ENCODE data around the gene MB.

Gene MB

DNA sequence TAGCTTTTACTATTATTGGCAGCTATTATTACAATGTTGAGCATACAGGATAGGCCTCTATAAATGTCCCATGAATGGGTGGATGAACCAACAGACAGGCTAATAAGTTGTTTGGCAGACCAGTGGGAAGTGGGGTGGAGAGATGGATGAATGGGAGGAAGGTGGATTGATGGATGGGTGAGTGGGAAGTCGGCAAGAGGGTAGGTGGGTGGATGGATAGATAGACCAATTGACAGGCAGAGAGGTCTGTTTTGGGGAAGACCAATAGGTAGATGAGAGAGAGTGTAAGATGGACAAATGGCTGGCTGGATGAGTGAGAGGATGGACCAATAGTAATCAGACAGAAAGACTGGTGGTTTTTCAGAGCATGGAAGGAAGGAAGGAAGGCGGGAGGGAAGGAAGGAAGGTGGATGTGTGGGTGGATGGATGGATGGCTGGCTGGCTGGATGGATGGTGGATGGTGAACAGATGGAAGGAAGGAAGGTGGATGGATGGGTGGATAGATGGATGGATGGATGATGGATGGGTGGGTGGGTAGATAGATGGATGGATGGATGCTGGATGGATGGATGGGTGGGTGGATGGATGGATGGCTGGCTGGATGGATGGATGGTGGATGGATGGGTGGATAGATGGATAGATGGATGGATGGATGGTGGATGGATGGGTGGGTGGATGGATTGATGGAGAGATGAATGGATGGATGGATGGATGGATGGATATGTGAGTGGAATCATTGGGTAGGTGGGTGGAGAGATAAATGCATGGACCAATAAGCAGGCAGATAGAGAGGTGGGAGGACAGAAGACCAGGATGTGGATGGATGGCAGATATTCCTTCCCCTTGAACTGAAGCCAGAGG lies 39.1 kb downstream of the MB start:
- DNase-seq (ENCODE audit: low read depth in 2 of 3, low spot score in 1 of 3): no peak

DNA sequence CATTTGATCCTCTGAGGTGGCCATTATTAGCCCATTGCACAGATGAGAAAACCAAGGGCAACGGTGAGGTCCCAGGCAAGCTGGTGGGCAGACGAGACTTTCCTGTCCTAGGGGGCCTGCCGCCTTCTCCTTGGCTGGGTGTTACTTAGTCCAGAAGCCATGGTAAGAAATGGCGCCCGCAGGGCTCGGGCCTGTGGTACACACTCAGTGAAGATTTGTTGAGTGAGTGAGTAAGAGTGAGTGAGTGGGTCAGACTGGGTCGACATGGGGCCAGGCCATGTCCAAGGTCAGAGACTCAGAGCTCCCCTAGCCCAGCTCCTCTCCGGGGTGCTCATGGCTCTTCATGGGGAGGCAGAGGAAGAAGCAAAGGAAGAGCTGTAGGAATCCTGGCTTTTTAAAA lies 40.5 kb downstream of the MB start:
- no peak for DNase-seq (ENCODE audit: low read depth in 2 of 3, low spot score in 1 of 3)

GRCh38 chr22:35575116-35575748 lies 41.9 kb downstream of the MB start:
- DNase-seq (ENCODE audit: low read depth in 2 of 3, low spot score in 1 of 3): no peak

- DNase-seq (ENCODE audit: low read depth in 2 of 3, low spot score in 1 of 3): no peak
These were observed 44.6 kb downstream of the MB start for GRCh38 chr22:35572556-35572955.

DNA sequence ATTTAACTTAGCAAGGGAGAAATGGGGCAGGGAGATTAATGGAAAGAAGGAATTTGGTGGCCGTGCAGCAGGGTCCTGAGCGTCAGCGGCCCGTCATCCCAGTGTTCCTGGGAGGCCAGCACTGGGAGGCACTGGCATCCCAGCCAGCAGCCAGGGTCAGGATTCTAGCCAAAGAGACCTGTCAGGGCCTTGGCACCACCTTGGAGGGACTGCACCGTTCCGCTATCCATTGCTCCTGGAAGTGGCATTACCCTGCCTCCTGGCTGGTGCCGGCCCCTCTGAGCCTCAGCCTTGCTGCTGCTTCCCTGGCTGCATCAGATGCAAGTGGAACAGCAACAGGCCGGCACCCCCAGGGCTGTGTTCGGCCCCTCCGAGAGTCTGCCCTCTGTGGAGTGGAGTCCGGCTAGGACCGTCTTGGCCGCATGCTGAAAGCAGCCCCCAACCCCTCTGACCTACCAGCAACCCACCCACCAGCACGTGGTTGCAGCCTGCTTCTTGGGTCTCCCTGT lies 46.4 kb downstream of the MB start:
- DNase-seq (ENCODE audit: low read depth in 2 of 3, low spot score in 1 of 3): no peak

DNA sequence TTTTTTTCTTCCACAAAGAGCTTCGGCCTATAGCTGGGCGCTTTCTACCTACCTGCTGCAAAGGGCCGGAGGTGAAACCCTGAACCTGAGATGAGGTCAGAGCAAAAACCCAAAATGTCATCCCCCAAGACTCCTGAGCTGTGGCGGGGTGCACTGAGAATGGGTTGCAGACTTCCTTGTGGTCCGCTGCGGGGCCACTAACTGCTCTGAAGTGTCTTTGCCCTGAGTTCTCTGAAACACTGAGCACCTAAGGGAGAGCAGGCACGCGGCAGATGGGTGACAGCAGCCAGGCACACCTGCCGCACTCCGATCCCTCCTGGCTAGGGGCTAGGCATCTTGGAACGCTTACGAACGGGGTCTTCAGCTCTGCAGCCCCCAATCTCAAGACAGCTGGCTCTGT lies 47.2 kb downstream of the MB start:
- no peak for DNase-seq (ENCODE audit: low read depth in 2 of 3, low spot score in 1 of 3)

DNA sequence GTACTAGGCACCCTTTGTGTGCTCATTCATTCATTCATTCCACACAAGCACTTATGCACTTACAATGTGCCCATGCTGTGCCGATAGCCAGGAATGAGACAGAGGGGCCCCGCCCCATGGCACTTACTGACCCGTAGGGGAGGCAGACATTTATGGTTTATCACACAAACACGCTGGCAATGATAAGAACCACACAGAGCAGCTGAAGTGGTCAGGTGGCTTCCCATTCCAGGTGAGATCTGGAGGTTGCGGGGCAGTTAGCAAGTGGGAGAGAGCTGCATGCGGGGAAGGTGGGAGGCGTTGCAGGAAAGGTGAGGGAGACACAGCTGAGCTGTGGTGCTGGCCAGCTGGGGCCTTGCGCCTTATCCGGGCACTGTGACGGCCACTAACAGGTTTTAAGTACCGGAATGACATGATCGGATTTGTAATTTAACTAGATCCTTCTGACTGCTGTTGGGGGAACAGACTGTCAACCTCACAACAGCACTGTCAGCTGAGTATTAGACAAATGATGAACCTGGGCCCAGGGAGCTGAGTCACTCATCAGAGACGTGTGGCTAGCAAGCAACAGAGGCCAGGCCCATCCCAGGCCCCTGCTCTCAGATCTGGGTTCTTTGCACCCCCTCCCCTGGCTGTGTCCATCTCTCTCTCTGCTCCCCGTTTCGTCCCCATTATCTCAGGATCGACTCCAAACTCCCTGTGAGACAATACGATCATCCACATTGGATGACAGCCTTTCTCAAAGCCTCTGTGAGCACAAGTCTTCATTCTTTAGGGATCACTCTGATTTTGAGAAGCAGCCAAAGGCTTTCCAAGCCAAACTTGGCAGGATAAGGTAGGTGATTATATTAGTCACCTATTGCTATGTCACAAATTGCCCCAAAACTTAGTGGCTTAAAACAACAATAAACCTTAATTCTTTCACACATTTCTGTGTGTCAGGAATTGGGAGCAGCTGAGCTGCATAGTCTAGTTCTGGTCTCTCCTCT lies 48.1 kb downstream of the MB start:
- no peak for DNase-seq (ENCODE audit: low read depth in 2 of 3, low spot score in 1 of 3)

GRCh38 chr22:35567351-35568141 lies 49.6 kb downstream of the MB start:
- no peak for DNase-seq (ENCODE audit: low read depth in 2 of 3, low spot score in 1 of 3)

DNA sequence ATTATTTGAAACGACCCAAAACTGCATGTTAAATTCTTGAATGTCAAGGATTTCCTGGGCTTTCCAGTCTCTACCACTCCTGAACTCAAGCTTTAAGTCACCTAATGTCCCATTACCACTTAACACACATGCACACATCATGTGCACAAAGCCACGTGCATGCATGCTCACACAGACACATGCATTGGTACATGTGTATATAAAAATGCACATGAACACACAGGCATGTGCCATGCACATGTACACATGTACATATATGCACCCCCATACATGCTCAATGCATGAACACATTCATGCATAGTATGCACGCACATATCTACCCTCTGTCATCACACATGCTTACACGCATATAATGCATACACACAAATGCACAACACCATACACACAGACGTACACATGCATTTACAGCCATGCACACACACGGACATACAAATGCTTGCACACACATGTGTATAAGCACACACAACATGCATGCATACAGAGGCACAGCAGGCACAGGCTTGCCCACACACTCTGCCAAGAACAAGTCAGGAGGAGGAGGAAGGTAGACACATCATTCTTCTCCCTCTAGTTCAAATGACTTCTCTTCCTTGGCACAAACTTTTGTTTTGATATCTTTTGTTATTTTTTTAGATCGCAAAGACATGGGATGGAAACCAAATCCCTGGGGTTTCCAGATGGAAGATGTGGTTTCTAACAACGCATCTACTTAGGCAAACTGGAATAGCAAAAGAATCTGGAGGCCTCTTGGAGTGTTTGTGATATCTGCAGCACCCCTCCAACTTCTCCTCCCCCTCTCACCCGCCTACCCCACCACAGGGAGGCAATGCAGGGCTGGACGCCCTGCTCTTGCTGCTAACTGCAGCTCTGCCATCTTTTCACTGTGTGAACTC lies 51.9 kb downstream of the MB start:
- no peak for DNase-seq (ENCODE audit: low read depth in 2 of 3, low spot score in 1 of 3)

GRCh38 chr22:35563211-35563610 lies 53.9 kb downstream of the MB start:
- no peak for DNase-seq (ENCODE audit: low read depth in 2 of 3, low spot score in 1 of 3)

DNA sequence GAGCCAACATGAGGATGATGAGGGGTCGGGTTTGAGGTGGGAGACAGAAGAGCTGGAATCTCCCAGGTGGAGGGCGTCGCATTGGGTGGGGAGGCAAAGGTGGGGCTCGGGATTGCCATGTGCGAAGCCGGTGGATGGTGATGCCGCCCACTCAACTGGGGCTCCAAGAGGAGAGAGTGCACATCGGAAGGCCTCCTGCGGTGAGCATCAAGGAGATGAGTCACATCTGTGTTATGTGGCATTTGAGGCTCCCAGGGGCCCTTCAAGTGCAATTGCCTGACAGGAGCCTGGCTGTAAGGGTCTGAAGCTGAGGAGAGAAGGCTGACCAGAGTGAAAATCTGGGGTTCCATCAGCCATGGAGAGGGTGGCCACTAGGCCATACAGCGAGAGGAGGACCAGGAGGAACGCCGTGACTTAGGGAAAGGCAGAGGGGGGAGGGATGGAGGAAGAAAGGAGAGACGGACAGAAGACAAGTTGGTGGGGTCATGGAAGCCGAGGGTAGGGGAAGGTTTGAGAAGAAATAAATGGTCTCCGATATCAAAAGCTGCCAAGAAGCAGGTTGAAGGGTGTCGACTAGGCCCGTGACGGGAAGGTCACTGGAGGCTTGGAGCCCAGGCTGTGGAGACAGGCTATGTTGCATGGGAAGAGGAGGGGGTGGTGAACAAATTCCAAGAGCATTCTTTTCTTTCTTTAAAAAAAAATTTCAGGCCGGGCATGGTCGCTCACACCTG lies 55.2 kb downstream of the MB start:
- no peak for DNase-seq (ENCODE audit: low read depth in 2 of 3, low spot score in 1 of 3)

DNA sequence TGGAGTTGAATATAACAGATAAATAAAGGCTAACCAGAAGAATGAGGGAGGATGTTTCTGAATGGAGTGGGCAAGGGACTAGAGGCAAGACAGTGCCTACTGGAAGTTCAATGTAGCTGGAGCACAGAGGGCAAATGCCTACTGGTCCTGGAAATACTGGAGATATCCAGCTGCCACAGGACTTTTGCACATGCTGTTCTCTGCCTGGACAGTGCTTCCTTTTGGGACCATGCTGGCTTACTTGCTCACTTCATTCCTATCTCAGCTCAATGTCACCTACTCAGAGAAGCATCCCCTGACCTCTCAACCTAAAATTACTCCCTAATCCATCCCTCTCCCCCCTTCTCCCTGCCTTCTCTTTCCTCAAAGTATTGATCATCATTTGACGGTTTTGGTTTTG lies 56.3 kb downstream of the MB start:
- DNase-seq (ENCODE audit: low read depth in 2 of 3, low spot score in 1 of 3): no peak

DNA sequence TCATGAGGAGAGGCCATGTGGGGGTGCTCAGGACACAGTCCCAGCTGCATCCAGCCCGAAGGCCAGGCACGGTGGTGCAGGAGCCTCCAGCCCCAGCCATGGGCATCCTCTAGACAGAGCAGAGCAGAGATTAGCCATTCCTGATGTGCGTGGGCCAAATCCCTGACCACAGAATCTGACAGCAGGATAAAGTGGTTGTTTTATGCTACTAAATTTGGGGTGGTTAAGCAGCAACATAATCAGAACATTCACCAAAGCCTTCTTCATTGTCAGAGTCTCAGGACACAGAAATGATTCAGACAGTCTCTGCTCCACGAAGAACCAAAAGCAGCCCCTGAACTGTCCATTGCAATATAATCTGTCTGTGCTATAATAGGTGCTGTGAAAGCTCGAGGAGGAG lies 56.8 kb downstream of the MB start:
- no peak for DNase-seq (ENCODE audit: low read depth in 2 of 3, low spot score in 1 of 3)

DNA sequence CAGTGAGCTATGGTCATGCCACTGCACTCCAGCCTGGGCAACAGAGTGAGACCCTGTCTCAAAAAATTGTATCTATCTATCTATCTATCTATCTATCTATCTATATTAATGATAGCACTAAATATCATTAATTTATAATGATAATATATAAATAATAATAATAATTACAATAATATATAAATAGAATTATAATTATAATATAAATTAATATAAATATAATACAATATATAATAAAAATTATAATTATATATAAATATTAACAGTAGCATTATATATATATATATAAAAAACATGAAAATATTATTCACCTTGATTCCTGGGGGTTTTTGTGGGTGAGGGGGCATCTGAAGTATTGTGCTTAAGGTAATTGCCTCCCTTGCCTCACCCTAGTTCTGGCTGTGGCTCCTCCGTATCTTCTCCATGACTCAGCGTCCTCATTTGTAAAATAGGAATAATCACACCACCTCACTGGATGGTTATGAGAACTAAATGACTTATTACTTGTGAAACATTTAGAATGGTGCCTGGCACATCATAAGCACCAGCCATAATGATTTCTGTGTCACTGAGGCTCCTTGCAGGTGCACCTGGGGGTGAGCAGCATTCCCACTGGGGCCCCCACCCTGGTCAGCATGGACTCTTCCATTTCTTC lies 57.6 kb downstream of the MB start:
- no peak for DNase-seq (ENCODE audit: low read depth in 2 of 3, low spot score in 1 of 3)

- DNase-seq (ENCODE audit: low read depth in 2 of 3, low spot score in 1 of 3): no peak
These were observed 58.4 kb downstream of the MB start for GRCh38 chr22:35558719-35559118.

DNA sequence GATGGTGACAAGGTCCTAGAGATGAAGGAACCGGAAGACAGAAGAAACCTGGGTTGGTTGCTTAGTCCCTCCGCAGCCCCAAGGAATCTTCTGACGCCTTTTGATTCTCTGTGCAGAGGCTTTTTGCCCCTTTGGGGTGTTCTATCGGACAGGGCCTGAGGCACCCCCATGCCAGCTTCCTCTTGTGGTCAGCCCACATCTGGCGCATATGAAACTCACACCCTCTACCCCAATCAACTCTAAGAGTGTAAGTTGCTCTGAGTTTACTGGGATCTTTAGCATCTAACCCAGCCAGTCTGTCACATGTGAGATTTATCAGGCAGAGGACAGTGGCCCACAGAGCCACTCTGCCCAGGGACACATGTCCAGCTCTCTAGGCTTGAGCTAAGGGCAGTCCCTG lies 59.1 kb downstream of the MB start:
- no peak for DNase-seq (ENCODE audit: low read depth in 2 of 3, low spot score in 1 of 3)

All from stimulated activated CD4-positive, alpha-beta T cell treated with anti-CD3 and anti-CD28 coated beads, Interleukin-12 subunit alpha, Interleukin-12 subunit beta, amount 100 ng/mL, for 48 hours (primary cell).